Nephron progenitor cell (in vitro differentiated cells): ENCODE data around the gene AKR7A3.

ENCODE experiments used
- DNase-seq: peaks from one replicate; pipeline ENCODE4 v3.0.0; 2021
- H3K27ac Mint-ChIP-seq: 2 replicates; pipeline ENCODE4 v1.8.0; 2021; ENCODE audit warnings: mild to moderate bottlenecking, moderate library complexity, mixed read lengths
- H3K27me3 Mint-ChIP-seq: 2 replicates; pipeline ENCODE4 v1.8.0; 2021; ENCODE audit warnings: mild to moderate bottlenecking, low read depth, mixed read lengths; ENCODE audit not compliant: poor library complexity
- H3K36me3 Mint-ChIP-seq: 2 replicates; pipeline ENCODE4 v1.8.0; 2021; ENCODE audit warnings: low read depth, mixed read lengths
- H3K4me1 Mint-ChIP-seq: 2 replicates; pipeline ENCODE4 v1.8.0; 2021; ENCODE audit warnings: mixed read lengths
- H3K4me3 Mint-ChIP-seq: 2 replicates; pipeline ENCODE4 v1.8.0; 2021; ENCODE audit warnings: mild to moderate bottlenecking, moderate library complexity, mixed read lengths
- H3K9me3 Mint-ChIP-seq: 2 replicates; pipeline ENCODE4 v1.8.0; 2021; ENCODE audit warnings: mild to moderate bottlenecking, moderate library complexity, mixed read lengths
- CTCF ChIP-seq: fragments of 200-600 bp; sonication (generic); IDR thresholded peaks from 2 replicates; pipeline ENCODE4 v1.5.0; 2021; ENCODE audit warnings: antibody characterized with exemption

AKR7A3 gene

DNA sequence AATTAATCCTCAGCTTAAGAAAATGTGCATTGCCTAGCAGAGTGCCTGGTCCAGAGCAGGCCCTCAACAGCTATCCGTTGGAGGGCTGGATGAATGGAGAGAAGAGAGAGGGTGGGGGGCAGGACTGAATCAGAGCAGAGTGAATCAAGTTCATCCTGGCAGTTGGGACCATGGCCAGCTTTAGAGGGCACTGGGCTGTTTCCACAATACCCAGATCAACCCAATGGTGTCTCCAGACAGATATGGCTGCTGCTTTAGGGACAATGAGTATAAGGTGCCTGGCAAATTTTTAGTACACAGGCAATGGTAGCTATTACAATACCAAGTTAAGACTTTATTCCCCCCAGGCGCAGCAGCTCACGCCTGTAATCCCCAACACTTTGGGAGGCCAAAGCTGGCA is 54.3 kb downstream of the AKR7A3 start:
- no peaks in the 10 kb centered on the region for H3K27me3 Mint-ChIP-seq
- H3K4me3 Mint-ChIP-seq, result no peak overlapping the region
- H3K9me3 Mint-ChIP-seq, result no peaks in the 10 kb centered on the region
- H3K27ac Mint-ChIP-seq, result no peak overlapping the region
- TF ChIP-seq CTCF, result no peak
- no peaks in the 10 kb centered on the region for H3K4me1 Mint-ChIP-seq
- DNase-seq, result no peak
- peaks cover 50% of the 10 kb centered on the region for H3K36me3 Mint-ChIP-seq
